GM18861 (cell line): ENCODE measurements around the gene TENM4.

Experiments
- ATAC-seq: cut with Tn5 transposase; IDR thresholded peaks from one replicate; pipeline ENCODE4 v1.9.1; 2021; ENCODE audit not compliant: unreplicated experiment

TENM4 gene

DNA sequence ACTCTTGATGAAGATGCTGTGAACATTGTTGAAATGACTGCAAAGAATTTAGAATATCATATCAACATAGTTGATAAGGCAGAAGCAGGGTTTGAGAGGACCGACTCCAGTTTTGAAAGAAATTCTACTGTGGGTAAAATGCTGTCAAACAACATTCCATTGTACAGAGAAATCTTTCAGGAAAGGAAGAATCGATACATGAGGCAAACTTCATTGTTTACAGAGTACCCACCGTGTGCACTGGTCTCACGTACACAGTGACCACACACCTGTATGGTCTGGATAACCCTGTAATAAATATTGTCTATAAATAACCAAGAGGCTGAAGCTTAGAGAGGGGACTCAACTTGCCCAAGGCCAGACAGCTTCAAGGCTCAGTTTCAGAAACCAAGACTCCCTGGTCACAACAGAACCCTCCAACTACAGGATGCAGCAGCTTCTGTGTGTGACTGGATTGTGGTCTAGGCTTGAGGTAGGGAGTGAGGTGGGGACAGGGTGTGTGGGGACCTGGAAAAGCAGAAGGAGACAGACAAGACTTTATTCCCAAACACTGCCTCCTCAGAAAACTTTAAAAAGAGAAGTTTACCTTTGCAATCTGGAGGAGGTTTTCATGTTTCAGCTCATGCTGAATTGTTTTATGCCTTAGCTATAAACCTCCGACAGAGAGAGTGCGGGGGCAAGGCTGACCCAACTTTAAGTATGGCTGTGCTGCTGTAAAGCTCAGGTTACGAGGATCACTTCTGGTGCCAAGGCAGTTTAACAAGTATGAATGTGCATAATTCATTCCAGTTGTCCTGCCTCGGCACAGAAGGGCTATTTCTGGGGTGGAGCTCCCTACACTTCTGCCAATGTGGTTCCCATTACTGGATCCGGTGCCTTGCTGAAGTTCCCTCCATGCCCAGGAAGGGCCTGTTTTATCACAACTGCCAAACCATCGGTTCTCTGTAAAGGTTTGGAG lies 493.6 kb downstream of the TENM4 start:
- no peak for ATAC-seq

DNA sequence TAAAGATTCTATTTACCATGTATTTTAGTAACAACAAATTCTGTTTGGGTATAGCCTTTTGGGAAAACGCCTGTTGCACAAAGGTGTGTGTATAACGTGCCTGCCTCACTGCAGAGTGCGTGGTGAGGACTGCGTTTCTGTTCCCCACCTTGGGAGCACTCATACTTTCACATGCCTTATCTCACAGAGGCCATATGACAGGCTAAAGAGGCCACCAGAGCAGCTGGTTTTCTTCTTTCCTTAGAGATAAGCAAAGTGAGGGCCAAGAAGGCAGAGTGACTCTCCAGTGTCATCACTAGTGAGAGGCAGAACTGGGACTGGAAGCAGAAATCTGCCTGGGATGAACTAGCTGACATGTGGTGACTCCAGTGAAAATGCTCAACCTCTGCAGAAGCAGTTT lies 497.0 kb downstream of the TENM4 start:
- ATAC-seq: no peak

DNA sequence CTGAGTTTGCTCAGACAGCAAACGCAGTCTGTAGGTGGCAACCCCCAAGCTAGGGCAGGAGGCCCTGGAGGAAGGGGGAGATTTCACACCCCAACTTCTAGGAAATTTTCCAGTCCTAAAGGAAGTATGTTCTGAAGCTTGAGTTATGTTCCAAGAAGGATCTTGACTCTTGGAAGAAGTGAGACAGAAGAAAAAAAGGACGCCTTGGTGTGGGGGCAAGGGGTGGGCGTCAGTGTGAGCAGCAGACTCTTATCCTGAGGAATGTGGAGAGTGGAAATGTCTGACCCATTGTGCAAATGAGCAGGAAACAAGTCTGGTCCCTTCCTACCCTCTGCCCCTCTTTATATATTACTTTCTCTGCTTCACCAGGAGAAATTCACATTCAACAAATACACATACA lies 497.7 kb downstream of the TENM4 start:
- no peak for ATAC-seq

DNA sequence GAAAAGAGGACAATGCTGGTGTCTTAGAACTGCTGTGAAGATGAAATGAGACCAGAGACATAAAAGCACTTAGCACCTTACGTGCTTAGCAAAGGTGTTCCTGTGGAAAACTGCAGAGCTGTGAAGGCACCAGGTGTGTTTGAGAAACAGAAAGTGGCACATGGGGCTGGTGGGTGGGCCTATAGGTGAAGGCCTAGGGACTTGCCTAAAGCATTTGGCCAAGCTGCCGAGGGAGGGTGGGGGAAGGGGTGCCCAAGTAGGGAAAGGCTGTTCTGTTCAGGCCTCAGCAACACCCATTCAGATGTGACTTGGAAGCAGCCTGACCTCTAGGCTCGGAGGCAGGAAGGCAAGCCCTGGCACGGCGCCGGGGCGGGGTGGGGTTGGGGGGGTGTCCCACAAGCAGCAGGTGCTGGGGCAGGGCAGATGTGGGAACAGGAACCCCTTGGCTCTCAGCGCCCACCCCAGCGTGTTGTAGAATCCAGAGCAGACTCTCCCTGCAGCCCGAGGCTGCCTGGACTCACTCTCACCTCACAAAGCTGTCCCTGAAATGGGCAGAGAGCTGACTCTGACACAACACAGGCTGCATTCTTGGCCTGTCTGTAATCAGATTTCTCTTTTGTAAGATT lies 499.5 kb downstream of the TENM4 start:
- ATAC-seq: no peak

DNA sequence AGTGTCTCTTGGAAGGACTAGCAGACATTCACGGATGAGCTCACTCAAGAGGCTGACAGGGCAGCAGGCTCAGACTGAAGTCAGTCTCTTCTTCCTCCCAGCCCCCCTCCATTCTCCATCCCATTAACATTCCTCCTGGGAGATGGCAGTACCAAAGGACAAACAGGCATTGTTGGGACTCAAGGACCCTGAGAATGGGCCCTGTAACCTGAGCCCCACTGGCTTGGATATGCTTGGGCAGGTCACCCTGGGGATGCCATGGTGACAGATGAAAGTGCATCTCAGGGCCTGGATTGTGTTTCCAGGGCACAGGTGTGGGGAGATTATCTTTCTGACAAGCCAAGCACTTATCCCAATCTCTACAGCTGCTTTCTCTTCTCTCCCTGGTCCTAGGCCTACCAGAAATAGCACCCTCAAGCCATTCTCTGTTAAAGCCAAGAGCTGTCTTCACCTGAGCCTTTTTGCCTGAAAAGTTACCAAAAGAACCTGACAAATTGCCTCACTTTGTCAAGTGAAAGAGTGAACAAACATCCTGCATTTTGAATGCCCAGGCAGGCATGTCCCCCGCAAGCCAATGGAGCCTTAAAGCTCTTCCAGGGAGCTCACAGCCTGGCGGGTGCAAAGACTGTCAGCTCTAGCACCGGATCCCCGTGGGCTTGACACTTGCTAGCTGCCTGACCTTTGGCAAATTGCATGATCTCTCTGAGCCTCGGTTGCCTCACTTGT lies 500.2 kb downstream of the TENM4 start:
- no peak for ATAC-seq

DNA sequence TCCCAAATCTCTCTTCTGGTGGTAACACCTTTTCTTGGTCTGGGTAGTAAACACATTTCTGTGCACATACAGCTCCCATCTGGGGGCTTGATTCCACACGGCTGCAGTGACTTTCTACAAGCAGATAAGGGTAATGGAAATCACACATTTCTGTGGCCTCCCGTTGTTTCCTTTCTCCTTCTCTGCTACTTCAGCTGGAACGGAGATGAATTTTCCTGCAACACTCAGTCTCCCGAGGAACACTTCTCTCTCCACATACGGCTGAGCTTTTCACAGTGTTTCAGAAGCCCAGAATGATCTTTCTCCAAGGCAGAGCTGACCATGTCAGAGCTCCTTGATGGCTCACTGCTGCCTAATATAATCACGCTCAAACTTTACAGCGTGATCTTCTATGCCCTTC lies 501.9 kb downstream of the TENM4 start:
- ATAC-seq: no peak

DNA sequence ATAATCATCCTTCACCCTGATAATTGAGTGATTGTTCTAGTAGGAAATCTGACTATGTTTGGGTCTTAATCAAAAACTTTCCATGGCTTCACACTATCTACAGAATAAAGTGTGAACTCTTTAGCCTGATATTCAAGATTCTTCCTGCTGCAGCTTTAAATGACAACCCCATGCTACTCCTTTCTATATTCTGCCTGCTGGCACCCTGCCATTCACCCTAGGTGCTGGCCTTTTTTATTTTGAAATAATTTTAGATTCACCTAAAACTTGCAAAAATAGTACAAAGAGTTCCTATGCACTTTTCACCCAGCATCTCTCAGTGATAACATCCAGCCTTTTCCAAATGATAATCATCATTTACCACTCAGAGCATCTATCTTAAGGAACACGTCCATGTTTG lies 502.8 kb downstream of the TENM4 start:
- ATAC-seq: no peak

DNA sequence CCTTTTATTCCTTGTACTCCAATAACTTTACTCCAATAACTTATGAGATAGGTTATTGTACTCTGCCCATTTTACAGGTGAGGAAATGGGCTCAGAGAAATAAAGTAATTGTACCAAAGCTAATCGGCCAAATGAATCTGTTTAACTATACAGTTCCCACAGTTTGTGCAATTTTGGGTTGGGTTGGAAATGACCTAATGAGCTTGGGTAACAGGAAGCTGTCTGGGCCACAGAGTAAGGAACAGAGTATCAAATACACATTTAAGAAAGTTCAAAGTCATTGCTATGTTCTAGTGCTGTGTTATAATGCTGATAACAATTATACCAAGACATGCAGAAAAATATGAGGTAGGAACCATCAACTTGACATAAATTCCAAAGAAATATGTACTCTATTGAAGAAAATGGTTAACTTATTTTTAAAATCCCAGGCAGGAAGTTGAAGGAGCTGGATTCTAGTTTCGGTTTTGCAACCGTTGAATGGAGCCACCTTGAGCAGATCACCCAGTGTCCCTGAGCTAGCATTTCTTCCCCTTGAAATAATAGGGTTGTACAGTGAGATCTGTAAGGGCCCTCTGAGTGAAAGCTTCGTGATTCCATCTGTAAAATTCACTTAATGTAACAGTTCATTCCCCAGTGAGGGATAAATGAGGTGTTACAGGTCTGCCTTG lies 505.3 kb downstream of the TENM4 start:
- ATAC-seq: no peak

DNA sequence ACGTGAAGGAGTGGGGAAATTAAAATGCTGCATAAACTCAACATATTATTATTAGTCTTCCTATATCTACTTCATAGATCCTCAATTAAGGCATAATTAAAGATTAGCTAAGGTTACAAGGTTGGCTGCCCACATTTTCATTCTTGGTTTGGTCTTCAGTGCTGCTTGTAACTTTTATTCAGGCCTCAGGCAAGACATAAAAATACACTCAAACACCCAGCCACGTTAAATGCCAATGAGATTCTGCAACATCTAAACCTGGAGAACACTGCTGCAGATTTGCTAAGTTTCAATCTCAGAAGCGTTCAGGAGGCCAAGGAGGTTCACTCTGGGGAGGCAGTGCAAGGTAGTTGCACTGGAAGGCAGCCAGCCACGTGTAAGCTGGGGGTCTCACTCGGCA lies 507.5 kb downstream of the TENM4 start:
- ATAC-seq: no peak

DNA sequence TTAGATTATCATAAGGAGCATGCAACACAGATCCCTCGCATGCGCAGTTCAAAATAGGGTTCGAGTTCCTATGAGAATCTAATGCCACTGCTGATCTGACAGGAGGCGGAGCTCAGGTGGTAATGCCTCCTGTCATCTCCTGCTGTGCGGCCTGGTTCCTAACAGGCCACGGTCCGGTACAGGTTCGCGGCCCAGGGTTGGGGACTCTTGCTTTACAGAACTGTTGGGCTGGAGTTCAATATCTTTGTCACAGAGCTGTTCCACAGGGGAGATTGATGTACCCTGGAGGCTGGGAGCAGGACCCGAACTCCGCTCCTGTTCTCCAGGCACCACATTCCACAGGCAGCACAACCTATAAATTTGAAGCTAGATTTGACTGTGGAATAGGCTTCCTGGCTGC lies 508.1 kb downstream of the TENM4 start:
- no peak for ATAC-seq

DNA sequence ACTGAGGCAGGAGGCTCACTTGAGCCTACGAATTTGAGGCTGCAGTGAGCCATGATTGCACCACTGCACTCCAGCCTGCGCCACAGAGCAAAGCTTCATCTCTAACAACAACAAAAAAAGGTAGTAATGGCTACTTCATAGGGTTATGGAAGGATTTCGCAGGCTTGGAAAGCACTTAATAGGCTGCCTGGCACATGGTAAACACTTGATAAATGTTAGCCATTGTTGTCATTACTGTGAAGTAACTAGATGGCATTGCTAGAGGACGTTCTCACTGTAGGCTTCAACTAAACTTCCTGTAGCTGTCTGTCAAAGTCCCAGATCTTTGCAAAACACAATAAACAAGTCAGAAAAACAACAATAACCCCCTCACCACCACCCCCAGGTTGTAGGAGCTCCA lies 508.9 kb downstream of the TENM4 start:
- ATAC-seq: no peak

DNA sequence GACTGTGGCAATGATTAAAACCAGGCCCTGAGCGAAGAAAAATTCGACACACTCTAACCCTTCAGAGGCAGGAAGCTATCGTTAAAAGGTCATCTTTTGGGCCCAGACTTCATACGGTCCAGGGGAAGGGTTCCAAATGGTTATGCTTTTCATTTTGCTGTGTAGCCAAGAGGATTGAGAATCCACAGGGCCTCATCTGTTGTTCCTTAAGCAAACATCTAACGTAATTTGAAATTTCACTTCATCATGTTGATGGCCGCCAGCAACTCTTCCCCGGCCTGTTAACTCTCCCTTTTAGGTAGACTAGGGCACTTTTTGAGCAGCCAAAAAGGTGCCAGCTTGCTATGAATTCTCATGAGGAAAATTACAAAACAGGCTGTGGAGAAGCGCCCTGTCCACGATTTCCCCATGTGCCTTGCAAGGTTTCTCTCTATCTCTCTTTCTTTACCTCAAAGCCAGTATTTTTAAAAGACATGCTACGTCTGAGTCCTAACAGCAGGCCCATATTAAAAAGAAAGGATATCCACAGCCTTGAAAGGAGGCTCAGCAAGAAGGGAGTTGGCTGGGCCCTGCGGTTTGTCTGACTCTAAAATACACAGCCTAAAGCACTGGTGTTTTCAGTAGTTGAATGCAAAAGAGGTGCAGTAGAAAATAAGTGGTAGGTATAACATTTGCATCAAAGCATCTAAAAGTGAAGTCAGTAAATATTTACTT lies 509.9 kb downstream of the TENM4 start:
- no peak for ATAC-seq

DNA sequence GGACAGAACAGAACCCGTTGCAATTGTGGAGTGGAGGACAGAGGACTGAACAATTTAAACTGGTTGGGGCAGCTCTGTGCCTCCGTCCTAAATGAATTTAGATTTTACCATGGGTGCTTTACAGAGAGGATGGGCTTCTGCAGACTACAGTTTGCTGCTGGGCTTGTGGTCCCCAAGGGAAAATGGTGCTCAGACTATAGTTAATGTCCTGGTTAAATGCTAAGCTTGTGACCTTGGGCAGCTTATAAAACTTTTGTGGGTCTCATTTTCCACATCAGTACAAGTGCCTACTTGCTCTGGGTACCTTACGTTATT lies 511.0 kb downstream of the TENM4 start:
- ATAC-seq: no peak

DNA sequence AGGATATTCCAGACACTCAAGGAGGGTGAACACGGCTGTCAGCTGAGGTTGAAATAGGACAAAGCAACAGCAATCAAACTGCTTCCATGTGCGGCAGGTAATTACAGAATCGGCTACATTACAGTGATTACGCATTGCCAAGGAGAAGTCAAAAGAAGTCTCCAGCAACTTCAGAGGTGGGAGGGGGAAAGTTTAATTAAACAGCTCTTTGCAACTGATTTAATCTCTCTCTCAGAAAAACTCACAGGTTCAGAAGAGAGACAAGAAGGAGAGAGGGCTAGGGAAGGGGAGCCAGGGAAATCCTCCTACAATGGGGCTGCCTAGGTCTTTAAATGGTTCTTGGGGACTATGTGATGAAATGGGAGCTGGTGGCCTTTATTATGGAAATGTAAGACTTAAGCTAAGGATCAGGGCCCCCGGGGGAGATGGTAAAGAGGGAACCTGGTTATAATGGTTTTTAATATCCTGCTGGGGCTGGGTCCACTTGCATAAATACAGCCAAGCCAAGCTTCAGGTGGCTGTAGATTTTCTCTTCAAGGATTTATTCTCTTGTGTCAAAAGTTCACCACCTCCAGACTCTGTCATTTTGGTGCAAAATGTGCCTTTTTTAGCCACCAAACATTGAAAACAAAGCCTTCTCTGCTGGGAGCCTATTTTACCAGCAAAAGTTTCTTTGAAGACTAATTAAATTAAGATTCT lies 511.5 kb downstream of the TENM4 start:
- no peak for ATAC-seq

DNA sequence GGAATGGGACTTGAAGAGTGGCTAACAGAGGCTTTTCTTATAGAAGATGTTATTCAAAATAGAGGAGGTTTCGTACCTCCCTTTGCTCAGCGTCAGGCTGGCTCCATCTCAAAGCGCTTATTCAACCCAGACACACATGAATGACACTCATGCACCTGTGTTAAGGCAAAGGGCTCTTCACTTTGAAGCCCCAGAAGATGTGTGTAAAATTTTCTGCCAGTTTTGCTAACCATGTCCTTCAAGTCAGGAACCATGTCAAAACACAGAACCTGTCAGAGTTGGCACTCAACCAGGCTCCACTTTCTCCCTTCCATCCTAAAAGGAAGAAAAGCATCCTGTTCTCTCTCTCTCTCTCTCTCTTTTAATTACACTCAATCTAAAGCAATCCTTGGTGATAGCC lies 513.3 kb downstream of the TENM4 start:
- no peak for ATAC-seq

DNA sequence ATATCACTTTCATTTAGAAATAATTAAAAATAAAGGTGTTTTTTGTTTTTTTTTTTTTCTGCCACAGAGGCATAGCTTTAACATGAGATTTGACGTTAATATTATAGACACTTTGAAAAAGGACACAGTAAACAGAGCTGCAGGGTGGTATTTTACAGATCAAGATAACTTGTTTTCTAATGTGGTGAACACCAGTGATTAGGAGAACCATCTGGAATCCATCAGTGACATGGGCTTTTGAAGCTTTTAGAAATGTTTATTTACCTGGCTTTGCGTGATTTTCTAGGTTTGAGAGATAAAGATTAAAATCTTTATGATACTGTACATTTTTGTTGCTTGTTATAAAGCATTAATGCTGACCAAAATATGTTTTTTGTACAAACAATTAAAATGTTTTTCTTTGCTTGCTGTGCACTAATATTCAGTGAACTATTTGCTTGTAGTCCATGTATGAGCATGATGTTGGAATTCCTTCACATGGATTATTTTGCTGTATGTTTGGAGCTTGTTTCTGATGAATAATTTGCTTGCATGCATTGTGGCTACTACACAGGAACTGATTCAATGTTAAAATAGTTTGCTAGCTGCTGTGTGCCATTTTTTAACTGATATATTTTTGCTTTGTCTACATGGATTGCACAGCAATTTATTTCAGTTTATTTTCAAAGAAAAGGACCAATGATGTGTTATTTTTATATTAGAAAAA lies 514.0 kb downstream of the TENM4 start:
- ATAC-seq: no peak

DNA sequence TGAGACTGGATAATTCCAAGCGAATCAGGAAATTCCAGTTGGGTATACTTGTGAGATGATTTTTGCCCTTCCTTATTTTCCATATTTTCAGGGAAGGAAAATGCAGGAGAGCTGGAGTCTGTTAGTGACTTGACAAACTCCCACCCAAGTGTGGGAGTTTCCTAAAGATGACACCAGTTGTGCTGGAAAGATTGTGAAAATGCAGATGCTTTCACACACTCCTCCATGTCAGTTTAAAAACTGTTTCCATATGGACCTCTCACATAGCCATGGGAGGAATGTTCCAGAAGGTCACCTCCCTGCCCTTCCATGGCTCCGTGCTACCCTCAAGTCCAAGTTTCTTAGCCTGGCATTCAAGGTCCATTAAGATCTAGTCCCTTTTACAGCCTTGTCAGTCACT lies 515.4 kb downstream of the TENM4 start:
- ATAC-seq: no peak

DNA sequence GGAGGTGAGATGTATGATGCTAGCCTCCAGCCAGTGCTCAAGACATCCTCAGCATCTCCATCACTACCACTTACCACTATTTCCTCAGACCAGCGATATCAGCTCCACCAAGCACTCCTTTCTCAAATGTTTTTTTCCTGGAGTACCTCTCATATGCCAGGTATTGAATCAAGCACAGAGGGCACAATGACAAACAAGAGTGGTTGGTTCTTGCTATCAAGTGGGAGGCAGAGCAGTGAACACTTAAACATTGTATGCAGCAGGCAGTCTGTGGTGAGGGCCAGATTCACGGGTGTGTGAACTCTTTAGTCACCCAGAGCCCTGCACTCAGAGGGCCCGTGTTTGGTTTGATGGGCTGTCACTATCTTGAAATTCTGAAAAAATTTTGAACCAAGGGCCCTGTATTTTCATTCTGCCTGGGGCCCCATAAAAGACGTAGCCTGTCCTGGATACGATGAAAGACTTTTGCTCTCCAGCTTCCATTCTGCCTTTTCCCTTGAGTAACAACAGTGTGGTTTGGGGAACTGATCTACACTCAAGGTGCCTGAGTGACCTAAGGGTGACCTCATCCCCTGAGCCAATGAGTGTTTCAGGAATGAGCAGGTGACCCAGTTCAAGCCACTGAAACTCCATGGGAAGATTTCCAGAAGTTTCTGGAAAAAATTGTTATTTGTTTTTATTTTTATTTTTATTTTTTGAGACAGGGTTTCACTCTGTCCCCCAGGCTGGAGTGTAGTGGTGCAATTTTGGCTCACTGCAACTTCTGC lies 517.8 kb downstream of the TENM4 start:
- no peak for ATAC-seq

DNA sequence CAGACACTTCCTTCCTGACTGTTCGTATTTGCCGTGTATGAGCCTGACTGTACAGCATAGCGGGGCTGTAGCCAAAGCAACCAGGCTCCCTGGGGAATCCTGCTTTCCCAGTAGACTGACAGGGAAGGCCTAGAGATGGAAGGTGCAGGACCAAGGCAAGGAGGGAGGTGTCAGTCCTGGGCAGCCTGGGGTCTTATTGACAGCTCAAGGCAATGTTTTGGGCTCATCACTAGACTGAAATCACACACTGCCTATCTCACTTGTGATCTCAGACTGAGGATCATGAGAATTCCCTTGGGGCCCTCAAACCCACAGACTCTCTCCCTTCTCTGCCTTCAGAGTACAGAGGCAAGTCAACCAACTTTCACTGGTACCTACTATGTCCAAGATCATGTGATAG lies 519.3 kb downstream of the TENM4 start:
- no peak for ATAC-seq
